HEK293 (cell line): ENCODE results near the gene SEMA3D.

Experiments used
- SP7 ChIP-seq: fragments of 450-650 bp; formaldehyde crosslinking; IDR thresholded peaks from 2 replicates; pipeline ENCODE4 v1.5.1; 2016; ENCODE audit warnings: missing biosample characterization, missing genetic modification characterization
- ZNF157 ChIP-seq: fragments of 450-650 bp; formaldehyde crosslinking; IDR thresholded peaks from 2 replicates; pipeline ENCODE4 v1.5.1; 2016; ENCODE audit warnings: missing biosample characterization, missing genetic modification characterization
- ZNF280D ChIP-seq: fragments of 450-650 bp; formaldehyde crosslinking; IDR thresholded peaks from 2 replicates; pipeline ENCODE4 v1.5.1; 2016; ENCODE audit warnings: missing biosample characterization, missing genetic modification characterization
- ZNF354C ChIP-seq: fragments of 450-650 bp; formaldehyde crosslinking; IDR thresholded peaks from 2 replicates; pipeline ENCODE4 v1.5.1; 2016; ENCODE audit warnings: missing biosample characterization, missing genetic modification characterization, low read depth, borderline replicate concordance
- TF ChIP-seq, protein P1 (sequence below): fragments of 450-650 bp; formaldehyde crosslinking; IDR thresholded peaks from 2 replicates; pipeline ENCODE4 v1.5.1; 2016; ENCODE audit warnings: missing biosample characterization, missing genetic modification characterization
- TF ChIP-seq, protein P2 (sequence below): fragments of 450-650 bp; formaldehyde crosslinking; IDR thresholded peaks from 2 replicates; pipeline ENCODE4 v1.5.1; 2016; ENCODE audit warnings: missing biosample characterization, missing genetic modification characterization

GRCh38 chr7:85184599-85185423 is 2.0 kb downstream of the SEMA3D start:
- TF ChIP-seq ZNF280D (tag by site-specific recombination) (no peak), SP7 (no peak), ZNF354C (no peak), ZNF157 (tag by site-specific recombination) (no peak)
- TF ChIP-seq, protein P1, sequence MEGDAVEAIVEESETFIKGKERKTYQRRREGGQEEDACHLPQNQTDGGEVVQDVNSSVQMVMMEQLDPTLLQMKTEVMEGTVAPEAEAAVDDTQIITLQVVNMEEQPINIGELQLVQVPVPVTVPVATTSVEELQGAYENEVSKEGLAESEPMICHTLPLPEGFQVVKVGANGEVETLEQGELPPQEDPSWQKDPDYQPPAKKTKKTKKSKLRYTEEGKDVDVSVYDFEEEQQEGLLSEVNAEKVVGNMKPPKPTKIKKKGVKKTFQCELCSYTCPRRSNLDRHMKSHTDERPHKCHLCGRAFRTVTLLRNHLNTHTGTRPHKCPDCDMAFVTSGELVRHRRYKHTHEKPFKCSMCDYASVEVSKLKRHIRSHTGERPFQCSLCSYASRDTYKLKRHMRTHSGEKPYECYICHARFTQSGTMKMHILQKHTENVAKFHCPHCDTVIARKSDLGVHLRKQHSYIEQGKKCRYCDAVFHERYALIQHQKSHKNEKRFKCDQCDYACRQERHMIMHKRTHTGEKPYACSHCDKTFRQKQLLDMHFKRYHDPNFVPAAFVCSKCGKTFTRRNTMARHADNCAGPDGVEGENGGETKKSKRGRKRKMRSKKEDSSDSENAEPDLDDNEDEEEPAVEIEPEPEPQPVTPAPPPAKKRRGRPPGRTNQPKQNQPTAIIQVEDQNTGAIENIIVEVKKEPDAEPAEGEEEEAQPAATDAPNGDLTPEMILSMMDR (tag by site-specific recombination) = no peak
- TF ChIP-seq, protein P2, sequence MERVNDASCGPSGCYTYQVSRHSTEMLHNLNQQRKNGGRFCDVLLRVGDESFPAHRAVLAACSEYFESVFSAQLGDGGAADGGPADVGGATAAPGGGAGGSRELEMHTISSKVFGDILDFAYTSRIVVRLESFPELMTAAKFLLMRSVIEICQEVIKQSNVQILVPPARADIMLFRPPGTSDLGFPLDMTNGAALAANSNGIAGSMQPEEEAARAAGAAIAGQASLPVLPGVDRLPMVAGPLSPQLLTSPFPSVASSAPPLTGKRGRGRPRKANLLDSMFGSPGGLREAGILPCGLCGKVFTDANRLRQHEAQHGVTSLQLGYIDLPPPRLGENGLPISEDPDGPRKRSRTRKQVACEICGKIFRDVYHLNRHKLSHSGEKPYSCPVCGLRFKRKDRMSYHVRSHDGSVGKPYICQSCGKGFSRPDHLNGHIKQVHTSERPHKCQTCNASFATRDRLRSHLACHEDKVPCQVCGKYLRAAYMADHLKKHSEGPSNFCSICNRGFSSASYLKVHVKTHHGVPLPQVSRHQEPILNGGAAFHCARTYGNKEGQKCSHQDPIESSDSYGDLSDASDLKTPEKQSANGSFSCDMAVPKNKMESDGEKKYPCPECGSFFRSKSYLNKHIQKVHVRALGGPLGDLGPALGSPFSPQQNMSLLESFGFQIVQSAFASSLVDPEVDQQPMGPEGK (tag by site-specific recombination) = no peak
